ENCODE results near the gene CCDC33.

CCDC33 gene

GRCh38 chr15:74281147-74282133, 45.3 kb downstream of the CCDC33 start:
- Histone ChIP-seq H2AK5ac (ENCODE audit: low read length) (no peak overlapping the region), H2BK120ac (ENCODE audit: insufficient read depth, low read length, poor library complexity) (no peak overlapping the region), H3K9ac (ENCODE audit: low read length) (no peak overlapping the region), H3K79me1 (ENCODE audit: low read length) (no peaks in the 10 kb centered on the region), H3K4me3 (ENCODE audit: low read depth, low read length) (no peak overlapping the region), H3K4ac (ENCODE audit: low read depth, low read length) (no peak overlapping the region), H3K9me3 (ENCODE audit: insufficient read depth, low read depth, low read length) (peaks cover 4% of the 10 kb centered on the region), H2BK12ac (ENCODE audit: low read length) (no peak overlapping the region), H3K27me3 (ENCODE audit: insufficient read depth, low read length) (no peaks in the 10 kb centered on the region), H2AFZ (ENCODE audit: insufficient read depth, low read length, poor library complexity) (no peak overlapping the region), H3K4me1 (ENCODE audit: control insufficient read depth in 1 of 2, insufficient read depth in 2 of 2, low read length in 2 of 2) (no peaks in the 10 kb centered on the region), H3K36me3 (ENCODE audit: control insufficient read depth in 1 of 2, insufficient read depth in 2 of 2, low read length in 2 of 2) (no peaks in the 10 kb centered on the region), H4K91ac (ENCODE audit: low read depth, low read length) (no peak overlapping the region), H3K14ac (ENCODE audit: low read length) (no peak overlapping the region), H4K12ac (ENCODE audit: low read depth, low read length) (no peak overlapping the region), H4K8ac (ENCODE audit: low read depth, low read length) (no peak overlapping the region), H2BK5ac (ENCODE audit: low read depth, low read length, poor library complexity) (no peak overlapping the region), H3K4me2 (ENCODE audit: low read length) (no peak overlapping the region), H3K18ac (ENCODE audit: low read length) (no peak overlapping the region), H3K79me2 (ENCODE audit: control insufficient read depth, insufficient read depth, low read length, poor library complexity) (no peaks in the 10 kb centered on the region), H3K23ac (ENCODE audit: low read length) (no peak overlapping the region), H3K27ac (ENCODE audit: low read depth, low read length) (no peak overlapping the region)
- no peak for DNase-seq
- WGBS (ENCODE audit: extremely low coverage, insufficient coverage, insufficient read length): no CpG with 5 or more reads among the region's 8 CpGs

DNA sequence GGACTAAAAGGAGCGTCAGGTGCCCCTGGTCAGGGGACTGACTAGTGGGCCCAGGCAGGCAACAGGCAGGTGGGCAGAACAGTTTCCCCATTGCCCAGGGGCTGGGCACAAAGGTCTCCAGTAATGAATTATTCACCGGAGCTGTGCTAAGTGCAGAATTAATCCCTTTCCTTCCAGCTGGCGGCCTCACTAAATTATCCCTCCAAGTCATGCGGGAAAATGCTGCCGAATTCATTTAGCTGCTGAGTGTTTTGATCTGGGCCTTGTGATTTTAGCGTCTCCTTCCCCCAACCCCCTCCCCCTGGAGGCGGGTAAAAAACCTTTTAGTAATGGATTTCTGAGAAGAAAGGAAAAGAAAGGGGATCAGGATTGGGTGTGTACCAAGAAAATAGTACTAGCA, 47.2 kb downstream of the CCDC33 start:
- H2BK120ac ChIP-seq (ENCODE audit: insufficient read depth, low read length, poor library complexity): no peak overlapping the region
- no peak overlapping the region for H4K8ac ChIP-seq (ENCODE audit: low read depth, low read length)
- H3K36me3 ChIP-seq (ENCODE audit: control insufficient read depth in 1 of 2, insufficient read depth in 2 of 2, low read length in 2 of 2): no peaks in the 10 kb centered on the region
- no peak overlapping the region for H3K4me2 ChIP-seq (ENCODE audit: low read length)
- H3K4me3 ChIP-seq (ENCODE audit: low read depth, low read length): no peak overlapping the region
- H3K79me2 ChIP-seq (ENCODE audit: control insufficient read depth, insufficient read depth, low read length, poor library complexity): no peaks in the 10 kb centered on the region
- no peak for DNase-seq
- H2AFZ ChIP-seq (ENCODE audit: insufficient read depth, low read length, poor library complexity): no peak overlapping the region
- peaks cover 2% of the 10 kb centered on the region for H3K9me3 ChIP-seq (ENCODE audit: insufficient read depth, low read depth, low read length)
- H3K27me3 ChIP-seq (ENCODE audit: insufficient read depth, low read length): no peaks in the 10 kb centered on the region
- no peak overlapping the region for H3K9ac ChIP-seq (ENCODE audit: low read length)
- no peaks in the 10 kb centered on the region for H3K4me1 ChIP-seq (ENCODE audit: control insufficient read depth in 1 of 2, insufficient read depth in 2 of 2, low read length in 2 of 2)
- no peak overlapping the region for H2AK5ac ChIP-seq (ENCODE audit: low read length)
- no peak overlapping the region for H3K4ac ChIP-seq (ENCODE audit: low read depth, low read length)
- no peak overlapping the region for H3K27ac ChIP-seq (ENCODE audit: low read depth, low read length)
- no peak overlapping the region for H4K12ac ChIP-seq (ENCODE audit: low read depth, low read length)
- no peak overlapping the region for H2BK12ac ChIP-seq (ENCODE audit: low read length)
- no peak overlapping the region for H3K18ac ChIP-seq (ENCODE audit: low read length)
- H4K91ac ChIP-seq (ENCODE audit: low read depth, low read length): no peak overlapping the region
- no peaks in the 10 kb centered on the region for H3K79me1 ChIP-seq (ENCODE audit: low read length)
- WGBS (ENCODE audit: extremely low coverage, insufficient coverage, insufficient read length): no CpG with 5 or more reads among the region's 7 CpGs
- H2BK5ac ChIP-seq (ENCODE audit: low read depth, low read length, poor library complexity): no peak overlapping the region
- H3K23ac ChIP-seq (ENCODE audit: low read length): no peak overlapping the region
- no peak overlapping the region for H3K14ac ChIP-seq (ENCODE audit: low read length)

DNA sequence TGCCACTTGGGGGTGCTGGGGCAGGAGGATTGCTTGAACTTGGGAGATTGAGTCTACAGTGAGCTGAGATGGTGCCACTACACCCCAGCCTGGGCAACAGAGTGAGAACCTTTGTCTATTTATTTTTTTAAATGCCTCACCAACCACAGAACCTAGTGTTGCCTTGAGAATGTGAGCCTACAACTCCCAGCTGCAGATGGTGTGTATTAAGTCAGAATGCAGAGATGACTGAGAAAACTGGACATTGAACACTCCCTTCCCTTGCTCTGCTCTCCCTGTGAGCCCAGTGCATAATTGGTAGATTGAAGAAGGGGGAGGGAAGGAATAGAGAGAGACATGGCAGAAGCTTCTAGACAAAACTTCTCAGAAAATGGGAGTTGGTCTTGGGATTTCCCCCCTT, 53.5 kb downstream of the CCDC33 start:
- Histone ChIP-seq H3K23ac (ENCODE audit: low read length) (no peak overlapping the region), H3K27me3 (ENCODE audit: insufficient read depth, low read length) (no peaks in the 10 kb centered on the region), H3K79me1 (ENCODE audit: low read length) (no peaks in the 10 kb centered on the region), H2AK5ac (ENCODE audit: low read length) (no peak overlapping the region), H4K91ac (ENCODE audit: low read depth, low read length) (no peak overlapping the region), H3K4ac (ENCODE audit: low read depth, low read length) (no peak overlapping the region), H3K4me1 (ENCODE audit: control insufficient read depth in 1 of 2, insufficient read depth in 2 of 2, low read length in 2 of 2) (no peaks in the 10 kb centered on the region), H3K4me2 (ENCODE audit: low read length) (no peak overlapping the region), H2BK12ac (ENCODE audit: low read length) (no peak overlapping the region), H3K9ac (ENCODE audit: low read length) (no peak overlapping the region), H2BK5ac (ENCODE audit: low read depth, low read length, poor library complexity) (no peak overlapping the region), H3K79me2 (ENCODE audit: control insufficient read depth, insufficient read depth, low read length, poor library complexity) (no peaks in the 10 kb centered on the region), H3K14ac (ENCODE audit: low read length) (no peak overlapping the region), H3K18ac (ENCODE audit: low read length) (no peak overlapping the region), H4K12ac (ENCODE audit: low read depth, low read length) (no peak overlapping the region), H2BK120ac (ENCODE audit: insufficient read depth, low read length, poor library complexity) (no peak overlapping the region), H3K4me3 (ENCODE audit: low read depth, low read length) (no peak overlapping the region), H3K27ac (ENCODE audit: low read depth, low read length) (no peak overlapping the region), H3K36me3 (ENCODE audit: control insufficient read depth in 1 of 2, insufficient read depth in 2 of 2, low read length in 2 of 2) (no peaks in the 10 kb centered on the region), H3K9me3 (ENCODE audit: insufficient read depth, low read depth, low read length) (peaks cover 2% of the 10 kb centered on the region), H2AFZ (ENCODE audit: insufficient read depth, low read length, poor library complexity) (no peak overlapping the region), H4K8ac (ENCODE audit: low read depth, low read length) (no peak overlapping the region)
- DNase-seq: no peak

GRCh38 chr15:74290645-74291044, 54.5 kb downstream of the CCDC33 start:
- no peak for DNase-seq
- H2BK12ac ChIP-seq (ENCODE audit: low read length): no peak overlapping the region
- H3K14ac ChIP-seq (ENCODE audit: low read length): no peak overlapping the region
- no peak overlapping the region for H3K4ac ChIP-seq (ENCODE audit: low read depth, low read length)
- no peak overlapping the region for H2BK120ac ChIP-seq (ENCODE audit: insufficient read depth, low read length, poor library complexity)
- no peak overlapping the region for H4K91ac ChIP-seq (ENCODE audit: low read depth, low read length)
- H2AK5ac ChIP-seq (ENCODE audit: low read length): no peak overlapping the region
- no peak overlapping the region for H2BK5ac ChIP-seq (ENCODE audit: low read depth, low read length, poor library complexity)
- no peak overlapping the region for H4K12ac ChIP-seq (ENCODE audit: low read depth, low read length)
- H3K23ac ChIP-seq (ENCODE audit: low read length): no peak overlapping the region
- no peak overlapping the region for H3K9ac ChIP-seq (ENCODE audit: low read length)
- H3K36me3 ChIP-seq (ENCODE audit: control insufficient read depth in 1 of 2, insufficient read depth in 2 of 2, low read length in 2 of 2): no peaks in the 10 kb centered on the region
- no peaks in the 10 kb centered on the region for H3K79me1 ChIP-seq (ENCODE audit: low read length)
- H3K18ac ChIP-seq (ENCODE audit: low read length): no peak overlapping the region
- H4K8ac ChIP-seq (ENCODE audit: low read depth, low read length): no peak overlapping the region
- no peak overlapping the region for H3K4me3 ChIP-seq (ENCODE audit: low read depth, low read length)
- no peak overlapping the region for H3K4me2 ChIP-seq (ENCODE audit: low read length)
- H2AFZ ChIP-seq (ENCODE audit: insufficient read depth, low read length, poor library complexity): no peak overlapping the region
- no peaks in the 10 kb centered on the region for H3K27me3 ChIP-seq (ENCODE audit: insufficient read depth, low read length)
- H3K9me3 ChIP-seq (ENCODE audit: insufficient read depth, low read depth, low read length): peaks cover 4% of the 10 kb centered on the region
- no peaks in the 10 kb centered on the region for H3K4me1 ChIP-seq (ENCODE audit: control insufficient read depth in 1 of 2, insufficient read depth in 2 of 2, low read length in 2 of 2)
- H3K79me2 ChIP-seq (ENCODE audit: control insufficient read depth, insufficient read depth, low read length, poor library complexity): no peaks in the 10 kb centered on the region
- no peak overlapping the region for H3K27ac ChIP-seq (ENCODE audit: low read depth, low read length)
